HEK293 (cell line): ENCODE measurements around the gene RNF115.
"Not testable (repeated sequence)": the region's sequence is repeated elsewhere in the genome, so short reads cannot be mapped to it uniquely, and the experiment has no call there.

Source experiments
- CTCF ChIA-PET: fragments of 350-600 bp; formaldehyde crosslinking; extraction: SDS; loops from one replicate; lab custom pipeline; 2021; ENCODE audit warnings: antibody characterized with exemption; lab: Yijun Ruan, JAX
- POLR2A ChIA-PET: fragments of 300-600 bp; formaldehyde crosslinking; extraction: SDS; loops from one replicate; lab custom pipeline; 2020; ENCODE audit warnings: antibody characterized with exemption, inconsistent platforms; lab: Yijun Ruan, JAX
- H3K27ac ChIP-seq: fragments of 200-500 bp; sonication (Bioruptor generic); 2 replicates; pipeline ENCODE4 v1.5.1; 2014; ENCODE audit warnings: low read depth, low read length, control low read depth, inconsistent platforms; ENCODE audit errors: extremely low read depth
- H3K36me3 ChIP-seq, 2 experiments: fragments of 200-500 bp in 1 of 2; sonication (Bioruptor generic) in 1 of 2; 1 replicate in 1 of 2; 2 replicates in 1 of 2; pipeline ENCODE4 v1.5.1; 2014 to 2017; ENCODE audit warnings: inconsistent platforms in 2 of 2, low read length in 2 of 2; ENCODE audit not compliant: control insufficient read depth in 2 of 2, insufficient read depth in 1 of 2
- H3K4me1 ChIP-seq: fragments of 200-500 bp; sonication (Bioruptor generic); 2 replicates; pipeline ENCODE4 v1.5.1; 2014; ENCODE audit warnings: mild to moderate bottlenecking, low read length, inconsistent platforms; ENCODE audit not compliant: control insufficient read depth, insufficient read depth
- H3K4me3 ChIP-seq: 2 replicates; pipeline ENCODE4 v1.5.1; 2011; ENCODE audit warnings: low read depth, mild to moderate bottlenecking, control low read depth, low read length, moderate library complexity
- H3K9me3 ChIP-seq: fragments of 200-500 bp; sonication (Bioruptor generic); 2 replicates; pipeline ENCODE4 v1.5.1; 2014; ENCODE audit warnings: low read depth, low read length, inconsistent platforms; ENCODE audit not compliant: control insufficient read depth, insufficient read depth
- IKZF3 ChIP-seq: fragments of 450-650 bp; IDR thresholded peaks from 2 replicates; pipeline ENCODE4 v1.5.0; 2018; ENCODE audit warnings: missing biosample characterization, mild to moderate bottlenecking, missing genetic modification characterization, moderate library complexity
- KLF8 ChIP-seq: fragments of 450-650 bp; formaldehyde crosslinking; IDR thresholded peaks from 2 replicates; pipeline ENCODE4 v1.5.1; 2016; ENCODE audit warnings: missing biosample characterization, missing genetic modification characterization
- ZFP3 ChIP-seq: fragments of 450-650 bp; formaldehyde crosslinking; IDR thresholded peaks from 2 replicates; pipeline ENCODE4 v1.5.1; 2016; ENCODE audit warnings: low read depth, missing biosample characterization, missing genetic modification characterization
- ZNF394 ChIP-seq: fragments of 450-650 bp; formaldehyde crosslinking; IDR thresholded peaks from 2 replicates; pipeline ENCODE4 v1.5.1; 2016; ENCODE audit warnings: missing biosample characterization, missing genetic modification characterization, mild to moderate bottlenecking, moderate library complexity, borderline replicate concordance
- ZNF560 ChIP-seq: fragments of 450-650 bp; formaldehyde crosslinking; IDR thresholded peaks from 2 replicates; pipeline ENCODE4 v1.5.1; 2017; ENCODE audit warnings: missing biosample characterization, missing genetic modification characterization, borderline replicate concordance
- TF ChIP-seq, protein P1 (sequence below): fragments of 450-650 bp; IDR thresholded peaks from 2 replicates; pipeline ENCODE4 v1.5.1; 2018; ENCODE audit warnings: missing biosample characterization, missing genetic modification characterization
- TF ChIP-seq, protein P2 (sequence below): fragments of 450-650 bp; formaldehyde crosslinking; IDR thresholded peaks from 2 replicates; pipeline ENCODE4 v1.5.1; 2016; ENCODE audit warnings: missing biosample characterization, missing genetic modification characterization
- TF ChIP-seq, protein P3 (sequence below): fragments of 450-650 bp; formaldehyde crosslinking; IDR thresholded peaks from 2 replicates; pipeline ENCODE4 v1.5.1; 2016; ENCODE audit warnings: missing biosample characterization, missing genetic modification characterization

Gene RNF115

DNA sequence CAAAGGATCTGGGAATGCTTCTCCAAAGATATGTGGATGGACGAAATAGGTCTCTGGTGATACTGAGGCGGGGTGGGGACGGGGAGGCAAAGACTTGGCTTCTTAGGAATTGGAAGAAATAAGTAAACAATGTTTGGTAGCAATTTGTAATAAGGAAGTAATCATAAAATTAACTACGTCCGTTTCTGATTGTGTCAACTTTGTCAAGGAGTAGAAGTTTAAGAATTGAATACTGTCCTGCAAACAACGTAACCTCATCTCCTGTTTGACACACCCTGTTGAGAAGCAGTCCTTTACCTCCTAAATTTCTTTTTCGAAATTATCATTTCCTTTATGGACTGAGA lies 576 bp upstream of the RNF115 start (continued):
- TF ChIP-seq, protein P1, sequence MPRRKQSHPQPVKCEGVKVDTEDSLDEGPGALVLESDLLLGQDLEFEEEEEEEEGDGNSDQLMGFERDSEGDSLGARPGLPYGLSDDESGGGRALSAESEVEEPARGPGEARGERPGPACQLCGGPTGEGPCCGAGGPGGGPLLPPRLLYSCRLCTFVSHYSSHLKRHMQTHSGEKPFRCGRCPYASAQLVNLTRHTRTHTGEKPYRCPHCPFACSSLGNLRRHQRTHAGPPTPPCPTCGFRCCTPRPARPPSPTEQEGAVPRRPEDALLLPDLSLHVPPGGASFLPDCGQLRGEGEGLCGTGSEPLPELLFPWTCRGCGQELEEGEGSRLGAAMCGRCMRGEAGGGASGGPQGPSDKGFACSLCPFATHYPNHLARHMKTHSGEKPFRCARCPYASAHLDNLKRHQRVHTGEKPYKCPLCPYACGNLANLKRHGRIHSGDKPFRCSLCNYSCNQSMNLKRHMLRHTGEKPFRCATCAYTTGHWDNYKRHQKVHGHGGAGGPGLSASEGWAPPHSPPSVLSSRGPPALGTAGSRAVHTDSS (tag by site-specific recombination), result no peak
- TF ChIP-seq ZNF560 (tag by site-specific recombination) (no peak), ZFP3 (no peak), ZNF394 (tag by site-specific recombination) (no peak), KLF8 (no peak)

DNA sequence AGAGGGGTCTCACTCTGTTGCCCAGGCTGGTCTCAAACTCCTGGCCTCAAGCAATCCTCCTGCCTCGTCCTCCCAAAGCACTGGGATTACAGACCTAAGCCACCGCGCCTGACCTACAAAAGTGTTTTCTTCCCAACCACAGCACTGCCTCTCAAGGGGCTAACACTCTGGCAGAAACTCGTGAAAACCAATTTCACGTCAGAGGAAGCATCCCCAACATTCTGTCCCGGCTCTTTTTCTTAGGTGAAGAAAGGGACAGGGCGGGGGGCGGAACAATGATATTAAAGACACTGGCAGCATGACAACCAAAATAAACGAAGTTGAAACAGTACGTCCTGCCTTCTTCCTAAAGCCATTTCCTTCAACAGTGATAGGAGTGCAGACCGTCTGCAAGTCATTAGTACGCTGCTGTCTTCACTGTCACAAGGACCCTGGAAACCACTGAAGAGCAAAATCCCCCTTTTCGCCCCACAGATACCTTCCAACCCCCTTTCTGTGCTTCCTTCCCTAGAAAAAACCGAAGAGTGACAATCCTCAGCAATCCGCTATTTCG lies 1.0 kb downstream of the RNF115 start:
- H3K36me3 ChIP-seq, result peaks cover 20 to 21% of the 10 kb centered on the region in 2 experiments
- H3K4me1 ChIP-seq, POLR2A ChIA-PET, H3K9me3 ChIP-seq, H3K4me3 ChIP-seq, H3K27ac ChIP-seq: not testable (repeated sequence)
- CTCF ChIA-PET, result interaction anchor here (1.5 kb wide), 1 partner anchor 10 kb away, joined by 4 read pairs; no protein-coding TSS in a partner anchor

DNA sequence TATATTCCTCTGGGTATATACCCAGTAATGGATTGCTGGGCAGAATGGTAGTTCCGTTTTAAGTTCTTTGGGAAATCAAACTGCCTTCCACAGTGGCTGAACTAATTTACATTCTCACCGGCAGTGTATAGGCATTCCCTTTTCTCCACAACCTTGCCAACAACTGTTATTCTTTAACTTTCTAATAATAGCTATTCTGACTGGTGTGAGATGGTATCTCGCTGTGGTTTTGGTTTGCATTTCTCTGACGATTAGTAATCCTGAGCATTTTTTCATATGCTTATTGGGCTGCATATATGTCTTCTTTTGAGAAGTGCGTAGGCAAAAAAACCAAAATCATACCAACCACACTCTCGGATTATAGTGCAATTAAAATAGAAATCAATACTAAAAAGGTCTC lies 5.8 kb downstream of the RNF115 start:
- H3K4me1 ChIP-seq, POLR2A ChIA-PET, H3K4me3 ChIP-seq, CTCF ChIA-PET, H3K9me3 ChIP-seq, H3K27ac ChIP-seq, H3K36me3 ChIP-seq: not testable (repeated sequence)

DNA sequence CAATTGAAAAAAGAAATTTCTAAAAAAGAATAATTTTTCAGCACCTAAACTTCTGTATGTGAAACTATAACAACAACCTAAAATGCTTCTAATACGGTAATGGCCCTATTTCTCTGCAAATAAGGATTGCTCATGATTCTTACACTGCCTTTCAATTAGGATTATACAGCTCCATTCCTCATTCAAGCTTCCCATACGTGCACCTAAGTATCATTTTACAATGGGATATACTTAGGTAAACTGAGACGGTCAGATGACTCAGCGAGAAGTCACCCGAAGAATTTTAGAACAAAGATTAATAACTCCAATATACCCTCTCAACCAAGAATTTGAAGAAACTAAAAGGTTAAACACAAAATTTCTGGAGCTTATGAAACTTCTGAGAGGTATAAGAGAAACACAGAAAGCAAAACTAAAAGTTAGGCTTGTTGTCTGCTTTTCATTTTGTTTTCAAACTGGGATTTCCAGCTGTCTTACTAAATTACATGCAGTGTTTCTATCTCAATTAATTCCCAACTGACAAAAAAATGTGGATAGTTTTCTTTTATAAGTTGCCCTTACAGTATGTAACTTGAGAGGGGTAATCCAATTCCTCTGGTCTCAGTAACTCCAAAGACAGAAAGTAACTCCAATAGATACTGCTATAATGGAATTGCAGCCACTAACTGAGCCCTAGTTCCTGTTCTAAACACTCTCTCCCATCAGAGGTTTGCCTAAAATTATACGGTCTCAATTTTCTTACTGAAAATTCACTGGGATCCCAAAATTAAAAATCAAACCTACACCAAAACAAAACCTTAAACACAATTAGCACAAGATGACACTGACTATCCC lies 10.7 kb downstream of the RNF115 start:
- H3K27ac ChIP-seq, H3K36me3 ChIP-seq, H3K4me3 ChIP-seq, H3K4me1 ChIP-seq, H3K9me3 ChIP-seq, CTCF ChIA-PET, POLR2A ChIA-PET: not testable (repeated sequence)

DNA sequence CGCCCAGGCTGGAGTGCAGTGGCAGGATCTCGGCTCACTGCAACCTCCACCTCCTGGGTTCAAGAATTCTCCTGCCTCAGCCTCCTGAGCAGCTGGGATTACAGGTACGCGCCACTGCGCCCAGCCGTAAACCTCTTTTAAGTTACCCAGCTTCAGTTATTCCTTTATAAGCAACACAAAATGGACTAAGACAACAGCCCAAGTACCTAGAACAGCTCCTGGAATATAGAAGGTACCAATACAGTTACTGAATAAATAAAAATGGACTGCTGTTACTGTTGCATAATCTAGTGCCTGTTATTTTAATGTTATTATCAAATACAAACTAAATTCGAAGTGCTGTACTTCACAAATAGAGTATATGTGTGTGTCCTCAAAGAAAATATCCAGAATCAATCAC lies 17.1 kb downstream of the RNF115 start:
- H3K27ac ChIP-seq, result no peak overlapping the region
- peaks cover 15% of the 10 kb centered on the region for H3K4me1 ChIP-seq
- ChIA-PET CTCF (no interaction called here), POLR2A (interaction anchor here (1.9 kb wide), 1 partner anchor 17 kb away, joined by 7 read pairs; the partner anchor contains the start of genes POLR3C and RNF115)
- TF ChIP-seq IKZF3 (tag by site-specific recombination), result no peak
- TF ChIP-seq, protein P2, sequence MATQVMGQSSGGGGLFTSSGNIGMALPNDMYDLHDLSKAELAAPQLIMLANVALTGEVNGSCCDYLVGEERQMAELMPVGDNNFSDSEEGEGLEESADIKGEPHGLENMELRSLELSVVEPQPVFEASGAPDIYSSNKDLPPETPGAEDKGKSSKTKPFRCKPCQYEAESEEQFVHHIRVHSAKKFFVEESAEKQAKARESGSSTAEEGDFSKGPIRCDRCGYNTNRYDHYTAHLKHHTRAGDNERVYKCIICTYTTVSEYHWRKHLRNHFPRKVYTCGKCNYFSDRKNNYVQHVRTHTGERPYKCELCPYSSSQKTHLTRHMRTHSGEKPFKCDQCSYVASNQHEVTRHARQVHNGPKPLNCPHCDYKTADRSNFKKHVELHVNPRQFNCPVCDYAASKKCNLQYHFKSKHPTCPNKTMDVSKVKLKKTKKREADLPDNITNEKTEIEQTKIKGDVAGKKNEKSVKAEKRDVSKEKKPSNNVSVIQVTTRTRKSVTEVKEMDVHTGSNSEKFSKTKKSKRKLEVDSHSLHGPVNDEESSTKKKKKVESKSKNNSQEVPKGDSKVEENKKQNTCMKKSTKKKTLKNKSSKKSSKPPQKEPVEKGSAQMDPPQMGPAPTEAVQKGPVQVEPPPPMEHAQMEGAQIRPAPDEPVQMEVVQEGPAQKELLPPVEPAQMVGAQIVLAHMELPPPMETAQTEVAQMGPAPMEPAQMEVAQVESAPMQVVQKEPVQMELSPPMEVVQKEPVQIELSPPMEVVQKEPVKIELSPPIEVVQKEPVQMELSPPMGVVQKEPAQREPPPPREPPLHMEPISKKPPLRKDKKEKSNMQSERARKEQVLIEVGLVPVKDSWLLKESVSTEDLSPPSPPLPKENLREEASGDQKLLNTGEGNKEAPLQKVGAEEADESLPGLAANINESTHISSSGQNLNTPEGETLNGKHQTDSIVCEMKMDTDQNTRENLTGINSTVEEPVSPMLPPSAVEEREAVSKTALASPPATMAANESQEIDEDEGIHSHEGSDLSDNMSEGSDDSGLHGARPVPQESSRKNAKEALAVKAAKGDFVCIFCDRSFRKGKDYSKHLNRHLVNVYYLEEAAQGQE (tag by site-specific recombination), result peak; percentile 84
- TF ChIP-seq, protein P3, sequence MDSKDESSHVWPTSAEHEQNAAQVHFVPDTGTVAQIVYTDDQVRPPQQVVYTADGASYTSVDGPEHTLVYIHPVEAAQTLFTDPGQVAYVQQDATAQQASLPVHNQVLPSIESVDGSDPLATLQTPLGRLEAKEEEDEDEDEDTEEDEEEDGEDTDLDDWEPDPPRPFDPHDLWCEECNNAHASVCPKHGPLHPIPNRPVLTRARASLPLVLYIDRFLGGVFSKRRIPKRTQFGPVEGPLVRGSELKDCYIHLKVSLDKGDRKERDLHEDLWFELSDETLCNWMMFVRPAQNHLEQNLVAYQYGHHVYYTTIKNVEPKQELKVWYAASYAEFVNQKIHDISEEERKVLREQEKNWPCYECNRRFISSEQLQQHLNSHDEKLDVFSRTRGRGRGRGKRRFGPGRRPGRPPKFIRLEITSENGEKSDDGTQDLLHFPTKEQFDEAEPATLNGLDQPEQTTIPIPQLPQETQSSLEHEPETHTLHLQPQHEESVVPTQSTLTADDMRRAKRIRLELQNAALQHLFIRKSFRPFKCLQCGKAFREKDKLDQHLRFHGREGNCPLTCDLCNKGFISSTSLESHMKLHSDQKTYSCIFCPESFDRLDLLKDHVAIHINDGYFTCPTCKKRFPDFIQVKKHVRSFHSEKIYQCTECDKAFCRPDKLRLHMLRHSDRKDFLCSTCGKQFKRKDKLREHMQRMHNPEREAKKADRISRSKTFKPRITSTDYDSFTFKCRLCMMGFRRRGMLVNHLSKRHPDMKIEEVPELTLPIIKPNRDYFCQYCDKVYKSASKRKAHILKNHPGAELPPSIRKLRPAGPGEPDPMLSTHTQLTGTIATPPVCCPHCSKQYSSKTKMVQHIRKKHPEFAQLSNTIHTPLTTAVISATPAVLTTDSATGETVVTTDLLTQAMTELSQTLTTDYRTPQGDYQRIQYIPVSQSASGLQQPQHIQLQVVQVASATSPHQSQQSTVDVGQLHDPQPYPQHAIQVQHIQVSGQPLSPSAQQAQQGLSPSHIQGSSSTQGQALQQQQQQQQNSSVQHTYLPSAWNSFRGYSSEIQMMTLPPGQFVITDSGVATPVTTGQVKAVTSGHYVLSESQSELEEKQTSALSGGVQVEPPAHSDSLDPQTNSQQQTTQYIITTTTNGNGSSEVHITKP (tag by site-specific recombination), result no peak
- H3K9me3 ChIP-seq, result no peaks in the 10 kb centered on the region
- no peaks in the 10 kb centered on the region for H3K36me3 ChIP-seq
- H3K4me3 ChIP-seq, result no peak overlapping the region
